ENCODE measurements around the gene SLC13A4.
"Not testable (repeated sequence)": the region's sequence is repeated elsewhere in the genome, so short reads cannot be mapped to it uniquely, and the experiment has no call there.

The SLC13A4 gene

GRCh38 chr7:135690566-135690965, 37.4 kb downstream of the SLC13A4 start:
- no peak for DNase-seq

DNA sequence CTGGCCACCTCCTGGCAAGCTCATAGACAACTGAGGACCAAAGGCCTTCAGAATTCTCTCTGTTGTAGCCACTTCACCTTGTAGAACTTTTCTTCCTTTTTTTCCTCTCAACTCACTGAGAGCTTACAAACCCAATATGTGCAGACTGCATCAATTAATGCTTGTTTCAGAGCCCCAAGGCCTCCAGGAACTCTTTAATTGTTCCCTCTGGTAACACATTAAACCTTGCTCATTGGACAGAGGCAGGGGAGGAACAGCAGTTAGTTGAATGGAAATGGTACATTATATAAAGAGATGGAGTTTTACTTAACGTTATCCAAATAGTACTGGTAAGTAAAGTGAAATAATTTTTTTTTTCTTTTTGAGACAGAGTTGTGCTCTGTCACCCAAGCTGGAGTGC, 40.5 kb downstream of the SLC13A4 start:
- no peak for DNase-seq

DNA sequence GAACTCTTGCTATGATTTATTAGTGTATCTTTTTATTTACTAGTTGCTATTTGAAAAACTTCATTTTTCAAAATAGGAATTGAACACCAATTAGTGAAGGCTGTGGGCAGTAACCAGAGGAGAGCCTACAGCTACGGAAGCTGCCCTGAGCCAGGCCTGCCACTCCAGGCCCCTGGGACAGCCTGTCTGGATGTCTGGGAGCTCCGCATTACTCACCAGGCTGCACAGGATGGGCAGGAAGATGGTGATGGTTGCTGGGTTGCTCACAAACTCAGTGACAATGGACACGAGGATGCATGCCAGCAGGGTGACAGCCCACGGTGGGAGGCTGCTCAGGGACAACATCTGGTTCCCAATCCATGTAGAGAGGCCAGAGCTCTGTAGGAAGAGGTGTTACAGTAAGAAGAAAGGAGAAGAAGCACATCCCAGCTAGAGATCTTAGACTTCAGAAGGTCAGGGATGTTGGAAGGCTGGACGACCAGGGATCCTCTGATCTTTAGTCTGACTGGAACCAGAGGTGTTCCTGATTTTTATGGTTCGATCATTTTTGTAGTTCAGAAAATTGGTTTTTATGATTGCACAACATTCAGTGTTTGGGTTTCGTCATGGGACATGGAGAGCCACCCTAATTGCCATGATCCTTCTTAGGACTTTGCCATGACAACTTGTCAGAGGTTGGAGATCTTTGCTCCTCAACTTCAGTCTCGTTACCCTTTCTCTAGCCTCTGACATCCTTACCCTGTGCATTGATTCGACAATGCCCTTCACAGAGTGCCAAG, 42.5 kb downstream of the SLC13A4 start:
- no peak for DNase-seq

DNA sequence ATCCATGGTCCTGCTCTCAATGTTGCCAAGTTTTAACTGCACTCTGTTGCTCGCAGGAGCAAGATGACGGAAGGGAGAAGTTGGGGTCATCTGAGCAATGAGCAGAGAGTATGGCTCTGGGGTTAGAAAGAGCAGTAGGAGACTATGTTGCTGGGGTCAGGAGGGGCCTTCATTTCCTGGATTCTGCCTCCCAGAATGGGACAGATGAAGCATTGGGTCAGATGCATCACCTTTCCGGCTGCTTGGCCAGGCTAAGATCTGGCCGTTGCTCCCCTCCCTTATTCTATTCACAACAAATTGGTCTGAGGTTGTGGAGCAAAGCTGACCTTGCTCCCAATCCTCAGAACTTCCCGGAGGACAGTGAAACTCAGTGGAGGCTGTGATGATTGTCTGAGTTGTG, 43.3 kb downstream of the SLC13A4 start:
- no peak for DNase-seq

DNA sequence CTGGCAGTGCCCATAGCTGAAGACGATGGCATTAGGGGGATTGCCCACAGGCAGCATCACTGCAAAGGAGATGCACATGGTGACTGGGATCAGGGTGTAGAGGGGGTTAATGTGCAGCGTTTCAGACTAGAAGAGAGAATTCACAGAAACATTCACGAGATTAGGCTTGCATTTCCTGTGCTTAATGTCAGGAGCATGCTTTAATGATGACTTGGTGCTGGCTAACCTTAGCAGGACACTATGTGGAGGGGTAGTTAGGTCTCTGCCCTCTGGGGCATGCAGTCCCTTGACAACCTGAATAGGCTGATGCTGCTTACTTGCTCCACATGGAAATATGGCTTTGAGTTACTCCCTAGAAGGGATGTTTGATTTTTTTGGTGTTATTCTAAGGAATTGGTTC, 43.9 kb downstream of the SLC13A4 start:
- DNase-seq: no peak

GRCh38 chr7:135683609-135684008, 44.4 kb downstream of the SLC13A4 start:
- no peak for DNase-seq

GRCh38 chr7:135682191-135682590, 45.8 kb downstream of the SLC13A4 start:
- DNase-seq: no peak

DNA sequence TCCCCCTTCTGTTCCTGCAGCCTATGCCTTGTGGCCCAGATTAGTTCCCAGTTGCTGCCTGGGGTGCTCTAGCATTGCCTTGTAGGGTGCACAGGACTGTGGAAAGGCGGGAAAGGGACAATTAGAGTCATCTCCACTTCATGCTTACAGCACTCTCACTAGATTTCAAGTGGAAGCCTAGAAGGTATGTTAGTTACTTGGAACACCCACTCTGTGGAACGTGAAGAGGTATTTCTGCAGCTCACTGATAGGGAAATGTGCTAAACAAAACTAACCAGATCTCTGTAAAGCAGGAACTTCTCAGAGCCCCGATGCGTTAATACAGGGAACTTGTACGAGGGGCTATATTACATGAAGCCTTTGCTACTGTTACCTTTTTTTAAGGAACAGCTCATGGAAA, 46.2 kb downstream of the SLC13A4 start:
- DNase-seq: no peak

DNA sequence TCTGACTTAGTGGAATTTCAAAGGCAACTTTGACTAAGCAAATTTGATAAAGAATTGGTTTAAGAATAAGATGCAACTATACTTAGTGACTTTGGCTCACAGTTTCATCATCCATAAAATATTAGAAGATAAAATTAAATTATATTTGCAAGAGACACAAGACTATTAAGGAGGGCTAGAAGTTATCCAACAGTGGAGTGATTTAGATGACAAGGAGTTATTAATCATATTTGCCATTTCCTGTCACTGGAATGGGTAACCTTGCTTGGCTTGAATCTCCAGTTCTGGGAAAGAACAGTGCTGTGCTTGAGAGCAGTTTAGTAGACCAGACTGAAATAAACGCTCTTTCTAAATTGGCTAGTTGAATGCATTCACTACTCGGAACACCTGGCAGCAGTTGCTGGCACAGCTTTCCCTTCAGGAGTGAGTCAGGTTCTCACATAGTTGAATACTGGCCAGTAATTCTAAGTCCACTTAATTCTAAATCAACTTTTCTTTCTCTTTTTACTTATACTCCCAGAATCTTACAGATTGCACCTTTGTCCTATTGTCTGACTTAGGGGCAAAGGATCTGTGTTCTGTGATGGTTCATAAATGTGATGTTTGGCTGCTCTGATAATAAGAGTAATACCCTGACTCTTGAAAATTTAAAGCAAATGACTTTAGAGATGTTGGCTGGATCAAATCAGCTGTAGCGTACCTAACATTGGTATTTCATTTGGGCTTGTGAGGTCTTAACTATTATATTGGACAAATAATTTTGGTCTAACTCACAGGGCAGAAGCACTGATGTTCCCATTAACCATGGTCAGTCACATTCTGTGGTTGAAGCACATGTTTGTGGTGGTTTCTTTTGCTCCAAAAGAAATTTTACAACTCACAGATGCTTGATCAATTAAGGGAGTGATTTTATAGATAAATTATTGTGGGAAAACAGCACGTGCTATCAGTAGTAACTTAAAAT, 49.1 kb downstream of the SLC13A4 start:
- no peak for DNase-seq

GRCh38 chr7:135673360-135673706, 54.7 kb downstream of the SLC13A4 start:
- DNase-seq: no peak

DNA sequence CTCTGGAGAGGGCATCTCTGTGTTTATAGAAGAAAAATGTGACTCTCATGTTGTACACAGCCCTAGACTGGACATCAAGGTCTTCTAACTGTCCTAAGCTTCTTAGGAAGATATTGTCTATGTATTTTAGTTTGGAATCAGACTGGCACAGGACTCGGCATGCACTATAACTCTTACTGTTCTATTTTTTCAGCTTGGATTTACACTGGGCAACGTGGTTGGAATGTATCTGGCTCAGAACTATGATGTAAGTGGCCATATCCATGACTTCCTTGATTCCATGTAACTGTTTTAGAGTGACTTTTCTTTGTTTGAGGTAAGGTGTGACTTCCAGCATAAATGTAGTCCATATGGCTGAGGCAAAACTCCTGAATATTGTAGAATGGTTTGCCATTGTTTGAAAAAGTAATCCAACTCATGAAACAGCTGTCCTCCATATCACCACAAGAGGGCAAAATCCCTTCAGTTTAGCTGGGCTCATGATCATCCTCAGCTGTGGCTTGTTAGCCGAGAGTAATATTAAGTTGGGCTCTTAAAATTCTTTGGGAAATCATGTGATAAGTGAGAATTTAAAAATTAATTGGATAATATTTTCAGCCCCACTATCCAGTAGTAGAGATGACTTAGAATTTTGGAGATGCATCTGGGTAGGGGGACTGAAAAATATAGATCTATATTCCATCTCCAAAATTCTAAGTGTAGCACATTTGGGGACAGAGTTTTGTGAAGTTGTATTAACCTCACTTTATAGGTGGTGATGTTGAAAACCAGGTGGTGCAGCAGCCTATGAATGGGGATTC, 55.2 kb downstream of the SLC13A4 start:
- DNase-seq: peak; percentile 23

- DNase-seq: no peak
These were observed 57.8 kb downstream of the SLC13A4 start for GRCh38 chr7:135670179-135670578.

DNA sequence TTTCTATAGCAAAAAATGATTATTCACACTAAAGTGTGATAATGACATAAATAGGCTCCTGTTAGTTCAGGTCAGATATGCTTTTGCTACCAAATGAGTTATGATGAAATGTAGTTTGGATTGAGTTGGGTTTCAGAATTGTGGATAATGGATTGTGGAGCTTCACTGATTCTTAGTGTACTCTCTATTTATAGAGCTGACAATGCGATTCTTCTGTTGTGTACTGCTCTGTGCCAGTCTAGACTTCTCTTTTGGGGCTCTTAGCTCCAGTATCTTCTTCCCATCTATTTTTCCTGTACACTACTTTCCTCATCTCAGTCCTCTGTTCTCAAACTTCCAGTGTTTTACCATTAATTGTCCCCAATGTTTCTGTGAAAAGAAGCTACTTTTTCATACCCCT, 58.2 kb downstream of the SLC13A4 start:
- no peak for DNase-seq

GRCh38 chr7:135668852-135669395, 59.1 kb downstream of the SLC13A4 start:
- not testable (repeated sequence) for DNase-seq

DNA sequence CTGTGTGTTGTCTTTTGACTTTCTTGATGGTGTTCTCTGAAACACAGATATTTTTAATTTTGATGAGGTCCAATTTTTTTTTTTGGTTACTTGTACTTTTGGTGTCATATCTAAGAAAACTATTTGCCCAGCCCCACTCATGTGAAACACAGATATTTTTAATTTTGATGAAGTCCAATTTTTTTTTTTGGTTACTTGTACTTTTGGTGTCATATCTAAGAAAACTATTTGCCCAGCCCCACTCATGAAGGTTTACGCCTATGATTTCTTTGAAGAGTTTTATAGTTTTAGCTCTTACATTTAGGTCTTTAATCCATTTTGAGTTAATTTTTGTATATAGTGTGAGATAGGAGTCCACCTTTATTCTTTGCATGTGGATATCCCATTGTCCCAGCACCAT, 60.4 kb downstream of the SLC13A4 start:
- DNase-seq: not testable (repeated sequence)

- DNase-seq: no peak
These were observed 61.1 kb downstream of the SLC13A4 start for GRCh38 chr7:135666846-135667245.

GRCh38 chr7:135666156-135666555, 61.8 kb downstream of the SLC13A4 start:
- no peak for DNase-seq

GRCh38 chr7:135665042-135665441, 62.9 kb downstream of the SLC13A4 start:
- no peak for DNase-seq

GRCh38 chr7:135664046-135664589, 63.9 kb downstream of the SLC13A4 start:
- DNase-seq: no peak

DNA sequence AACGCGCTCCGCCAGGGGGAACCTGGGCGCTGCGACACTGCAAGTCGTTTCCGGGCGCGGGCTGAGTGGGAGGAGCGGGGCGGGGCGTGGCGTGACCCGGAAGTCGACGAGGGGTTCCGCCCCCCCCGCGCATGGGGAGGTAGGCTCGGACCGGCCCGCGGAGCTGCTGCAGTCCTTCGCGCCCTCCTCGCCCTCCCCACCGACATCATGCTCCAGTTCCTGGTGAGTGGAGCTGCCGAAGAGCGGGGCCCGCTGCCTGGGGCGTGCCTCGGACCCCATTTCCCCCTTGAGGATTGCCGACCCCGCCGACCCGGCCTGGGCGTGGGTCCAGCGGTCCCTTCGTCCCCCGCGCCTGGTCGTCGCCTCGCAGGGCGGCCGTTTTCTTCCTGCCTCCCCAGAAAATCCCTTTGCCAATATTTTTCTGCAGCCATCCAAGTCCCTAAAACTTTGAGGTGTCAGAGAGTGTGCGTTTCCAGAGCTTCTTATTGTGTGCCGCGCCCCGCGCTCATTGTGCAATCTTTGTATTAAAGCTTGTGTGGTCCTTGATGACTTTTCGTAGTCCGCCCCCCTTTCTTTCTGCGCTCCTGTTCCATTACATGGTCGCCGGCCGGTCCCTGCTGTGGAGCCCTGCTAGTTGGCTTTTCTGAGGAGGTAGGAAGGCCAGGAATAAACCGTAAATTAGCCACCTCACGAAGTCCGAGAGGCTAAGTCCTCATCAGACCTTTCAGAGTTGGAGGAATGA, 65.4 kb downstream of the SLC13A4 start, which contains the start of gene STMP1:
TSS of gene STMP1 (plus strand) at position 142 of the 742 bp plus-strand sequence.
- peak; percentile 95 for DNase-seq

GRCh38 chr7:135662123-135662372, 65.9 kb downstream of the SLC13A4 start:
- no peak for DNase-seq

Measured in CD4-positive, alpha-beta T cell treated with Interleukin-21 for 1 hour (primary cell).